HG03095 (cell line): ENCODE data around the gene PXDN.
"Not testable (repeated sequence)": the region's sequence is repeated elsewhere in the genome, so short reads cannot be mapped to it uniquely, and the experiment has no call there.

Source experiments
- ATAC-seq: cut with Tn5 transposase; IDR thresholded peaks from one replicate; pipeline ENCODE4 v1.9.1; 2021; ENCODE audit warnings: moderate library complexity; ENCODE audit not compliant: unreplicated experiment

Gene PXDN

DNA sequence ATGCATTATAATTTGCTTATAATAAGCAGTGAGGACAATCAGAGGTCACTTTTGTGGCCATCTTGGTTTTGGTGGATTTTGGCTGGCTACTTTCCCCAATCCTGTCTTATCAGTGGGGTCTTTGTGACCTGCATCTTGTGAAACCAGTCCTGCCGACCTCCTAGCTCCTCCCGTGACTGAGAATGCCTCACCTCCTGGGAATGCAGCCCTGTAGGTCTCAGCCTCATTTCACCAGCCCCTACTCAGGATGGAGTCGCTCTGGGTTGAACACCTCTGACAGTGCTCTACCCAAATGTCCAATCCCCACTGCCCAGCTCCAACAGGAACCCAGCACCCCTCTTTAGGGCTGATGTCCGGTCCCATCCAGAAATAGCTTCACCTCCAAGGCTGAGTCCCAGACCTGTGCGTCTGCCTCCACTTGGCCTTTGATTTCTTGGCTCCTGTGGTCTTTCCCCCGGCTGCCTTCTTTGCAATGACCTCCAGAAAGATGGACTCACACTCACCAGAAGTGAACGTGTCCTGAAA is 31.3 kb upstream of the PXDN start:
- no peak for ATAC-seq

- ATAC-seq: no peak
Observed at GRCh38 chr2:1774929-1775328, 30.6 kb upstream of the PXDN start.

DNA sequence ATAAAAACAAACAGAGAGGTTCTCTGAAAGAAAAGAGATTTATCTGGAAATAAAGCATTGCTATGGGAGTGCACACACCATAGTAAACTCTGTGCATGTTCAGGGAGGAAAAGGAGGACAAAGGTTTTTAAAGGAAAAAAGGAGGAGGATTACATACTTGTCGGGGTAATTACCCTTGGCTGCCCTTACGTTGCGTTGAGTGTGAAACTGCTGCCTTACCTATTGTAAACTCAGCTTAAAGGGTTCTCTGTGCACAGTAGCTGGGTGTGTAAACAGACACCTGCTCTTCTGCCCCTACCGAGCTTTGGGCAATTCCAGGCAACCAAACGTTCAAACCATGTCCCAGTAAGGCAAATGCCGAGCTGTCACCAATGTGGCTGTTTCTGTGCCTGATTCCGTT is 29.6 kb upstream of the PXDN start:
- no peak for ATAC-seq

- no peak for ATAC-seq
Observed at GRCh38 chr2:1772471-1773267, 28.4 kb upstream of the PXDN start.

DNA sequence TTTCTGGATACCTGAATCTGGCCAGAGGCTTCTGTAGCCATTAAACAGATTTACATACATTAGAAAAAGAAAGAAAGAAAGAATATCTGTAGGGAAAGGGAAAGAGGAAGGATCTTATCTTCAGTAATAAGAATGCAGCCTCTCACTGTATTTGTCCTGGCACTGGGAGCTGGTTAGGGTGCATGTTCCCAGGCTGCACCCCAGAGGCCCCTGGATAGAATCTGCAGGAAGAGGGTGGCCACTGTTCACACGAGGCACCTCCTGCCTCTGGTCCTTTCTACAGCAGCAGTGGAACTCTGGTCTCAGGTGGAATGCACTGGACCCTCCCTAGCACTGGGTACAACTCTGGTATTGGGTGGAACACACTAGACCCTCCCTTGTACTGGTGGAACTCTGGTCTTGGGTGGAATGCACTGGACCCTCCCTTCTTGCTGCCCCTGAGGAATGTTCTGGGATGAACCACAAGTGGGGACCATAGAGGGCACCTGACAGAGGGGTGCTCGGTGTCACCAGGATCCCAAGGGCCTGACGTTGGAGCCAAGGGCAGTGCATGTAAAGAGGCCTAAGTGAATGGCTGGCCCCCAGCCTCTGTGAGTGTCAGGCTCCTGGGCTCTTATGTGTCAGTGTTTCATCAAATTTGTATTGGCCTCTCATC is 27.4 kb upstream of the PXDN start:
- no peak for ATAC-seq

DNA sequence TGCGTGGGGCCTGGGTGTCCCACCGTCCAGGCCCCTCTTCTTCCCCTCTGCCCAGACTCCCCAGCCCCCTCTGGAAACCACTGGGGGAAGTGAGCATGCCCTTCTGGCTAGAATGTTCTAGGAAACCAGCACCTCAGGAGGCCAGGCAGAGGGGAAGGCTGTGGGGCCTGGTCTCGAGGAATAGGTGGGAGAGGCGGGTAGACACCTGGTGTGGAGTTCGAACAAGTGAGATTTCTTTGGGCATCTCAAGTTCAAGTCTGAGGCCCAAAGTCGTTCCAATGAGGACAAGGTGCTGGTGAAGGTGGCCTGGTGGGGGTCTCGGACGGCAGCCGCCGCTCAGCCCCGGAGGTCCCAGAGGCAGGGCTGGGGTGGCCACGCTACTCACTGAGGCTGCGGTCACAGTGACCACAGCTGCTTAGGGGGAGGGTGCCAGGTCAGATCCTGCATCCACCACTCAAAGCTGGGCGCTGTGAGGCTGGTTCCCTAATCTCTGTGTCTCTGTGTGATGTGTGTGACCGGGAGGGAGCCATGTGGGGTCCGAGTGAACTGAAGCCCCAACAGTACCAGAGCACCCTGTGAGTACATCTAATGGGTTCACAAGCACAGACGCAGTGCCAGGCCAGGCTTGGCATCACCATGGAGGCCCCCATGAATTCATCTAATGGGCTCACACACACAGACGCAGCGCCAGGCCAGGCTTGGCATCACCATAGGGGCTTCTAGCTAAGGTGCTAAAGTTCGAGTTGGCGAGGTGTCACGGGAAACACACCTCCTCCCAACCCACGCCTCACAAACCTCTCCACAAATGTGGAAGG is 26.5 kb upstream of the PXDN start:
- no peak for ATAC-seq

- no peak for ATAC-seq
Observed at GRCh38 chr2:1769703-1770422, 25.5 kb upstream of the PXDN start.

GRCh38 chr2:1767939-1768691 is 23.8 kb upstream of the PXDN start:
- no peak for ATAC-seq

GRCh38 chr2:1766851-1767811 is 22.8 kb upstream of the PXDN start:
- no peak for ATAC-seq

DNA sequence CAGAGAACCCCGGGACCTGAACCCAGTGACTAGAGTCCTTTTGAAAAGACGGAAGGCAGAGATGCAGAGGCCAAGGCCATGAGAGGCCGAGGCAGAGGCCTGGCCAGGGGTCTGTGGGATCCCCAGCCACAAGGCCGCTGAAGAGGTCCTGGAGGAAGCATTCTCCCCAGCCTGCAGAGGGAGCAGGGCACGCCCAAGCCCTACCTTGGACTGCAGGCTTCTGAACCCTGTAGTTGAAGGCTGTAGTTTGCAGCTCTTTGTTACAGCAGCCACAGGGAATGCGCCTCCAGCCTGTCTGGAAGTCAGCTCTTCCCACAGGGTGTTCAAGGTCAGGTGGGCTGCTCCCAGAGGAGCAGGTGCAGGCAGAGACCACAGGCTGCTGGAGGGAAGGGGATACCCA is 22.1 kb upstream of the PXDN start:
- ATAC-seq: no peak

DNA sequence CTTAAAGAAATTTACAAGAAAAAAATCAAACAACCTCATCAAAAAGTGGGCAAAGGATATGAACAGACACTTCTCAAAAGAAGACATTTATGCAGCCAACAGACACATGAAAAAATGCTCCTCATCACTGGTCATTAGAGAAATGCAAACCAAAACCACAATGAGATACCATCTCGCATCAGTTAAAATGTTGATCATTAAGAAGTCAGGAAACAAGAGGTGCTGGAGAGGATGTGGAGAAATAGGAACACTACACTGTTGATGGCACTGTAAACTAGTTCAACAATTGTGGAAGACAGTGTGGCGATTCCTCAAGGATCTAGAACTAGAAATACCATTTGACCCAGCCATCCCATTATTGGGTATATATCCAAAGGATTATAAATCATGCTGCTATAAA is 20.9 kb upstream of the PXDN start:
- ATAC-seq: not testable (repeated sequence)

- no peak for ATAC-seq
Observed at GRCh38 chr2:1759611-1759930, 15.3 kb upstream of the PXDN start.

DNA sequence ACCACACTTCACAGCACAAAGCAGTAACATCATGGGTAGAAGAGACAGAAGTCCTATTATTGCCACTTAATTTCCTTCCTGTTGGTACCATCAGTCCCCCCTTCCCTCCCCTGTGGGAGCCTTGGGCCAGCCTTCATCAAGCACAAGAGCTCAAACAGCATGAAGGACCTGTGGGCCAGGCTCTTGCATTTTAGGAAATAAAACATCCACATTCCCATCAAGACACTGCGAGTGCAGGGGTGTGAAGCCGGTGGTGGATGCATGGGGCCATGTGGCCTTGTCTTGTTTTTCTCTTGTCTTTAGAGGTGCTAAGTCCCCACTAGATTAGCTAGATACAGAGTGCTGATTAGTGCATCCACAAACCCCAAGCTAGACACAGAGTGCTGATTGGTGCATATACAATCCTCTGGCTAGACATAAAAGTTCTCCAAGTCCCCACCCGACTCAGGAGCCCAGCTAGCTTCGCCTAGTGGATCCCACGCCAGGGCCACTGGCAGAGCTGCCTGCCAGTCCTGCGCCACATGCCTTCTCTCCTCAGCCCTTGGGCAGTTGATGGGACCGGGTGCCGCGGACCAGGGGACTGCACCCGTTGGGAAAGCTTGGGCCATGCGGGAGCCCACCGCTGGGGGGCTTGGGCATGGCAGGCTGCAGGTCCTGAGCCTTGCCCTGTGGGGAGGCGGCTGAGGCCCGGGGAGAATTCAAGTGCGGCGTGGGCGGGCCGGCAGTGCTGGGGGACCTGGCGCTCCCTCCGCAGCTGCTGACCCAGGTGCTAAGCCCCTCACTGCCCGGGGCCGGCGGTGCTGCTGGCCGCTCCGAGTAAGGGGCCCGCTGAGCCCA is 14.7 kb upstream of the PXDN start:
- ATAC-seq: no peak

DNA sequence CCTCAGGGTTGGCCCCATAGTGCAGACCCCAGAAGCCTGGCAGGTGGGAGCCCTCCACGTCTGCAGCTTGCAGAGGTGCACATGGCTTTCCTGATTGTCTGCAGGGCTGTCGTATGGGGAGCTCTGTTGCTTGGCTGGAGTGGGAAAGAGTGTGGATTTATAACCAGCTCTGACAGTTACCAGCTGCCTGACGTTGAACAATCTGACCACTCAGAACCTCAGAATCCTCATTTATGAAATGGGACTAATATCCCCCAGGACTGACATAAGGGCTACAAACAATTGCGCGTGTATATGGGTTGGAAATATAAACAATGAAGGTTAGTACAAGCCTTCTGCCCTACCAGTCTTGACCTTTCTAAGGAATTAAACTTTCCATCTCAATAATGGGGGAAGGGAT is 13.9 kb upstream of the PXDN start:
- no peak for ATAC-seq

- ATAC-seq: no peak
Observed at GRCh38 chr2:1757567-1757966, 13.3 kb upstream of the PXDN start.

DNA sequence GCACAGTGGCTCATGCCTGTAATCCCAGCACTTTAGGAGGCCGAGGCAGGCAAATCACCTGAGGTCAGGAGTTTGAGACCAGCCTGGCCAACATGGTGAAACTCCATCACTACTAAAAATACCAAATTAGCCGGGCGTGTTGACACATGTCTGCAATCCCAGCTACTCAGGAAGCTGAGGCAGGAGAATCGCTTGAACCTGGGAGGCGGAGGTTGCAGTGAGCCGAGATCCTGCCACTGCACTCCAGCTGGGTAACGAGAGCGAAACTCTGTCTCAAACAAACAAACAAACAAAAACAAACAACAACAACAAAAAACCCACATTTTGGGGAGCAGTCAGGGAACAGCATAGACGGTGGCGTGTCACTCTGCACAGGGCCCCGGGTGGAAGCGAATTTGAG is 12.8 kb upstream of the PXDN start:
- ATAC-seq: not testable (repeated sequence)

GRCh38 chr2:1756456-1756855 is 12.1 kb upstream of the PXDN start:
- no peak for ATAC-seq

DNA sequence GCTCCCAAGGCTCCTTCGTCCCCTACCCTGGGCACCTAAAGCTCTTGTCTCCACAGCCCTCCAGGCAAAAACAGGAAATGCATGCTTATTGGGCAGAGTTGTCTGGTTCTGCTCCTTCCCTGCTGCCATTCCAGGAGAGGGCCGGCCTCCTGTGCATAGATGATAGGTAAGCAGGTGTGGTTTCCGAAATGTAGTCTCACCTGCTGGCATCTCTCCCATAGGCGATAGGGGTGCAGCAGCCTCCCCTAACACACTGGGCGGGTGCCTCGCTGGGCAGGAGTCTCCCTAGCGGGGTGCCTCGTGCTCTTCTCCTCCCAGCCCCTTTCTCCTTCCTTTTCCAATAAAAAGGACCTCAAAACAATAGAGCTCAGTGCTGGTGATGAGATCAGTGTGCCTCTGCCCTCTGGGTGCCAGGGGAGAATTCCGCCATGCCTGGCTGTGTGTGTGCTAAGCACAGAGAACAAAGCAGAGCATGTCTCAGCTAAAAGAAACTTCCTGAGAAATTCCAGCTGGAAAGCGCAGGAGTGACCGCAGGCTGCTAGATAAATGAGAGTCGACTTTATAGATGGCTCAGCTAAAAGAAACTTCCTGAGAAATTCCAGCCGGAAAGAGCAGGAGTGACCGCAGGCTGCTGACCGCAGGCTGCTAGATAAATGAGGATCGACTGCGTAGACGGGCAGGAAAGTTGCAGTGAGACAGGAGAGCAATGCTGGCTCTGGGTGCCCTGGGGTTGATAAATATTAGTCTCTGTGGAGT is 11.3 kb upstream of the PXDN start:
- ATAC-seq: no peak
